ENCODE measurements around the gene DEFB125.
"Not testable (repeated sequence)": the region's sequence is repeated elsewhere in the genome, so short reads cannot be mapped to it uniquely, and the experiment has no call there.

The DEFB125 gene

DNA sequence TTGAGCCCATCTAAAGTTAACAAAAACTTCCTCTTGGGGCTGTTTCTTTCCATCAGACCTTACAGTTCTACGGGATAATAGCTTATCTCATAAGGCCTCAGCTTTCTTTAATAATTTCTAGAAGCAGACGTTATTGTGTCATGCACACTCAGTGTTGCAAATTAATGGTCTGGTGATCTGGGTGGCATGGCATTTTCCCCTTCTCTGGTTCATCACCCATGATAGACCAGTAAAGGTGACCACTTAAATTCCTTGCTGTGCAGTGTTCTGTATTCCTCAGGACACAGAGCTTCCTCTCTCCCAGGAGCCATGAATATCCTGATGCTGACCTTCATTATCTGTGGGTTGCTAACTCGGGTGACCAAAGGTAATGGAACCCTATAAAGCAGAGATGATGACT is at the start of gene DEFB125:
Gene DEFB125, plus strand, starts transcription at position 272 of the 400 bp plus-strand sequence. Its CDS starts 38 bp downstream, at position 310.
- DNase-seq = no peak

GRCh38 chr20:60035-60918 is 27.2 kb upstream of the DEFB125 start:
- no peak for DNase-seq

DNA sequence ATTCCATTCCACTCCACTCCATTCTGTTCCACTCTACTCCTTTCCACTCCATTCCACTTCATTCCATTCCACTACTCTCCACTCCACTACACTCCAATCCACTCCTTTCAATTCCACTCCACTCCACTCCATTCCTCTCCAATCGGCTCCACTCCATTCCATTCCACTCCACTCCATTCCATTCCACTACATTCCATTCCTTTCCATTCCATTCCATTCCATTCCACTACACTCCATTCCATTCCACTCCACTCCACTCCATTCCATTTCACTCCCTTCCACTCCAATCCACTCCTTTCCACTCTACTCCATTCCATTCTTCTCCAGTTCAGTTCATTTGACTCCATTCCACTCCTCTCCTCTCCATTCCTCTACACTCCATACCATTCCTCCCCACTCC is 26.2 kb upstream of the DEFB125 start:
- DNase-seq = no peak

GRCh38 chr20:61757-62156 is 25.7 kb upstream of the DEFB125 start:
- DNase-seq = no peak

DNA sequence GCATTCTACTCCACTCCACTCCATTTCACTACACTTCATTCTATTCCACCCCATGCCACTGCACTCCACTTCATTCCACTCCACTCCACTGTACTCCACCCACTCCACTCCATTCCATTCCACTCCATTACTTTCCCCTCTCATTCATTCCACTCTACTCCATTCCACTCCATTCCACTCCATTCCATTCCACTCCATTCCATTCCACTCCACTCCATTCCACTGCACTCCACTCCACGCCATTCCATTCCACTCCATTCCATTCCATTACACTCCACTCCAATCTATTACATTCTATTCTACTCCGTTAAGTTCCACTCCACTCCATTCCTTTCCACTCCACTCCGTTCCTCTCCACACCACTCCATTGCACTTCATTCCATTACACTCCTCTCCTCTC is 25.0 kb upstream of the DEFB125 start:
- no peak for DNase-seq

GRCh38 chr20:64026-64603 is 23.4 kb upstream of the DEFB125 start:
- DNase-seq = no peak

- no peak for DNase-seq
Measured at GRCh38 chr20:64766-65322, 22.6 kb upstream of the DEFB125 start.

- DNase-seq = no peak
Measured at GRCh38 chr20:77231-77630, 10.2 kb upstream of the DEFB125 start.

- no peak for DNase-seq
Measured at GRCh38 chr20:78338-78737, 9.1 kb upstream of the DEFB125 start.

DNA sequence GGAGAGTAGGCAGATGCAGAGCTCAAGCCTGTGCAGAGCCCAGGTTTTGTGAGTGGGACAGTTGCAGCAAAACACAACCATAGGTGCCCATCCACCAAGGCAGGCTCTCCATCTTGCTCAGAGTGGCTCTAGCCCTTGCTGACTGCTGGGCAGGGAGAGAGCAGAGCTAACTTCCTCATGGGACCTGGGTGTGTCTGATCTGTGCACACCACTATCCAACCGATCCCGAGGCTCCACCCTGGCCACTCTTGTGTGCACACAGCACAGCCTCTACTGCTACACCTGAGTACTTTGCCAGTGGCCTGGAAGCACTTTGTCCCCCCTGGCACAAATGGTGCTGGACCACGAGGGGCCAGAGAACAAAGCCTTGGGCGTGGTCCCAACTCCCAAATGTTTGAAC is 7.9 kb upstream of the DEFB125 start:
- no peak for DNase-seq

GRCh38 chr20:90651-91050 is 3.2 kb downstream of the DEFB125 start:
- no peak for DNase-seq

DNA sequence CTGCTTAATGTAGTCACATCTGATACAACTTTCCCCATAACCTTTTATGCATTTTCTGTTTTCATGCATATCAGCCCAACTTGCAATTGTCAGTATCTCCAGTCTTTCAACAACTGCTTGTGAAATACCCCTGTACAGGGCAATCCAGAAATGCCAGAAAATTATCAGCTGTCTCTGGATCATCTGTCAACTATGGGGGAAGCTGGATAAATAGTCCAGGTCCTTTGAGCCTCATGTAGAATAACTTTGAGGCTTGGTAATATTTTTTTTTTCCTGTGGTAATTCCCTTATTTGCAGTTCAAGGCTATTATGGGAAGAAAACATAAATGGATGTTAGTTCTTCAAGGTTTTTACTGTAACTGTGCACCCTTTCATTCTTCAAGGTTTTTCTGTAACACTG is 6.2 kb downstream of the DEFB125 start:
- no peak for DNase-seq

- no peak for DNase-seq
Measured at GRCh38 chr20:95215-95614, 7.7 kb downstream of the DEFB125 start.

DNA sequence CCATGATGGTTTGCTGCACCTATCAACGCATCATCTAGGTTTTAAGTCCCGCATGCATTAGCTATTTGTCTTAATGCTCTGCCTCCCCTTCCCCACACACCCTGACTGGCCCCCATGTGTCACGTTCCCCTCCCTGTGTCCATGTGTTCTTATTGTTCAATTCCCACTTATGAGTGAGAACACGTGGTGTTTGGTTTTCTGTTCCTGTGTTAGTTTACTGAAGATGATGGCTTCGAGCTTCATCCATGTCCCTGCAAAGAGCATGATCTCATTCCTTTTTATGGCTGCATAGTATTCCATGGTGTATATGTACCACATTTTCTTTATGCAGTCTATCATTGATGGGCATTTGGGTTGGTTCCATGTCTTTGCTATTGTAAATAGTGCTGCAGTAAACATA is 10.2 kb downstream of the DEFB125 start:
- not testable (repeated sequence) for DNase-seq

- DNase-seq = no peak
Measured at GRCh38 chr20:101975-102374, 14.5 kb downstream of the DEFB125 start.

- DNase-seq = no peak
Measured at GRCh38 chr20:103456-103855, 16.0 kb downstream of the DEFB125 start.

GRCh38 chr20:112396-112795 is 24.9 kb downstream of the DEFB125 start:
- no peak for DNase-seq

DNA sequence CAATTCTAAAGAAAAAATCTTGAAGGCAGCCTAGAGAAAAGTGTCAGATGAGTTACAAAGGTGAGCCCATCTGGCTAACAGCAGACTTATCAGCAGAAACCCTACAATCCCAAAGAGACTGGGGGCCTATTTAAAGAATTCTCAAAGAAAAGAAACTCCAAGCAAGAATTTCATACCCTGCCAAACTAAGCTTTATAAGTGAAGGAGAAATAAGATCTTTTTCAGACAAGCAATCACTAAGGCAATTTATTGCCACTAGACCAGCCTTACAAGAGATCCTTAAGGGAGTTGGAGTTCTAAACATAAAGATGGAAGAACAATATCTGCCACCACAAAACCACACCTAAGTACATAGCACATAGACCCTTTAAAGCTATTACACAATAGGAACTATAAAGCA is 30.0 kb downstream of the DEFB125 start:
- DNase-seq = no peak

- not testable (repeated sequence) for DNase-seq
Measured at GRCh38 chr20:129786-130323, 42.4 kb downstream of the DEFB125 start.

GRCh38 chr20:137668-138490 is 50.4 kb downstream of the DEFB125 start:
- DNase-seq = no peak

GRCh38 chr20:142290-142689 is 54.8 kb downstream of the DEFB125 start, which contains the start of gene DEFB126:
Gene DEFB126 (plus strand): TSS chr20:142590. CDS start chr20:142629, 39 bp downstream.
- DNase-seq = no peak

- DNase-seq = no peak
Measured at GRCh38 chr20:145877-146276, 58.4 kb downstream of the DEFB125 start.

All from stimulated activated naive CD4-positive, alpha-beta T cell (primary cell).